ENCODE measurements around the gene NAALADL2.
"Not testable (repeated sequence)": the region's sequence is repeated elsewhere in the genome, so short reads cannot be mapped to it uniquely, and the experiment has no call there.

NAALADL2 gene

GRCh38 chr3:175818811-175819464, 959.8 kb downstream of the NAALADL2 start:
- TF ChIP-seq CTCF (IDR thresholded peaks at IDR 0.05; ENCODE audit: insufficient read depth, low read depth, low read length, missing control alignments) = no peak
- DNase-seq (ENCODE audit: low read depth) = no peak

GRCh38 chr3:175822766-175823491, 963.8 kb downstream of the NAALADL2 start:
- not testable (repeated sequence) for H3K4me3 ChIP-seq (ENCODE audit: low read depth, low read length); DNase-seq (ENCODE audit: low read depth)

More at GRCh38 chr3:175818811-175819464, 959.8 kb downstream of the NAALADL2 start:
- H3K4me3 ChIP-seq (ENCODE audit: low read depth, low read length) = no peak overlapping the region

- DNase-seq (ENCODE audit: low read depth) = not testable (repeated sequence)
Observed at GRCh38 chr3:175825016-175825580, 966.0 kb downstream of the NAALADL2 start.

GRCh38 chr3:175826759-175827158, 967.6 kb downstream of the NAALADL2 start:
- DNase-seq (ENCODE audit: low read depth) = no peak
- no peak for TF ChIP-seq CTCF (IDR thresholded peaks at IDR 0.05; ENCODE audit: insufficient read depth, low read depth, low read length, missing control alignments)
- H3K4me3 ChIP-seq (ENCODE audit: low read depth, low read length) = no peak overlapping the region

More at GRCh38 chr3:175825016-175825580, 966.0 kb downstream of the NAALADL2 start:
- not testable (repeated sequence) for H3K4me3 ChIP-seq (ENCODE audit: low read depth, low read length)

GRCh38 chr3:175829809-175830208, 970.7 kb downstream of the NAALADL2 start:
- not testable (repeated sequence) for DNase-seq (ENCODE audit: low read depth); H3K4me3 ChIP-seq (ENCODE audit: low read depth, low read length)

- not testable (repeated sequence) for DNase-seq (ENCODE audit: low read depth)
Observed at GRCh38 chr3:175835763-175836162, 976.6 kb downstream of the NAALADL2 start.

GRCh38 chr3:175836617-175837016, 977.5 kb downstream of the NAALADL2 start:
- no peak for DNase-seq (ENCODE audit: low read depth)
- no peak overlapping the region for H3K4me3 ChIP-seq (ENCODE audit: low read depth, low read length)

More at GRCh38 chr3:175835763-175836162, 976.6 kb downstream of the NAALADL2 start:
- not testable (repeated sequence) for H3K4me3 ChIP-seq (ENCODE audit: low read depth, low read length)

GRCh38 chr3:175837962-175838361, 978.8 kb downstream of the NAALADL2 start:
- TF ChIP-seq CTCF (IDR thresholded peaks at IDR 0.05; ENCODE audit: insufficient read depth, low read depth, low read length, missing control alignments) = no peak
- no peak for DNase-seq (ENCODE audit: low read depth)
- H3K4me3 ChIP-seq (ENCODE audit: low read depth, low read length) = no peak overlapping the region

More at GRCh38 chr3:175836617-175837016, 977.5 kb downstream of the NAALADL2 start:
- TF ChIP-seq CTCF (IDR thresholded peaks at IDR 0.05; ENCODE audit: insufficient read depth, low read depth, low read length, missing control alignments) = no peak

Data from GM12865 (cell line).